H1 (cell line): ENCODE results near the gene DENND1A.

Experiments
- CREB1 ChIP-seq: IDR thresholded peaks from 2 replicates; pipeline ENCODE4 v1.6.1; 2012; ENCODE audit warnings: inconsistent platforms
- CTCF ChIP-seq, 3 experiments: IDR thresholded peaks; 1 replicate in 2 of 3; 2 replicates in 1 of 3; pipeline versions ENCODE4 v1.5.1 to v1.6.1; 2011; ENCODE audit warnings: low read length in 3 of 3, mild to moderate bottlenecking in 3 of 3, inconsistent platforms in 2 of 3, low read depth in 1 of 3, moderate library complexity in 1 of 3; ENCODE audit not compliant: insufficient read depth in 1 of 3; ENCODE audit errors: control extremely low read depth in 1 of 3
- EP300 ChIP-seq, 2 experiments: IDR thresholded peaks; 1 replicate in 1 of 2; 2 replicates in 1 of 2; pipeline ENCODE4 v1.6.1; 2011 to 2012; ENCODE audit warnings: low read depth in 2 of 2, low read length in 2 of 2, mild to moderate bottlenecking in 2 of 2, borderline replicate concordance in 1 of 2, inconsistent platforms in 1 of 2, moderate library complexity in 1 of 2
- GABPA ChIP-seq: IDR thresholded peaks from 2 replicates; pipeline ENCODE4 v1.6.1; 2011; ENCODE audit warnings: mild to moderate bottlenecking, low read length, moderate library complexity, borderline replicate concordance; ENCODE audit not compliant: insufficient read depth
- GTF2F1 ChIP-seq: IDR thresholded peaks from 2 replicates; pipeline ENCODE4 v1.6.1; 2012; ENCODE audit warnings: low read depth, low read length, improper control_type of control experiment, borderline replicate concordance
- POLR2A ChIP-seq, 2 experiments: IDR thresholded peaks; 1 replicate in 1 of 2; 2 replicates in 1 of 2; pipeline ENCODE4 v1.6.1; 2011; ENCODE audit warnings: low read depth in 2 of 2, low read length in 2 of 2, mild to moderate bottlenecking in 2 of 2; ENCODE audit errors: control extremely low read depth in 1 of 2
- POLR2AphosphoS5 ChIP-seq: IDR thresholded peaks from 2 replicates; pipeline ENCODE4 v1.6.1; 2011; ENCODE audit warnings: low read depth, low read length
- RAD21 ChIP-seq, 2 experiments: IDR thresholded peaks in 1 of 2; conservative IDR thresholded peaks in 1 of 2; 2 replicates each; pipeline ENCODE4 v1.6.1; 2011; ENCODE audit warnings: low read depth in 2 of 2, low read length in 2 of 2, improper control_type of control experiment in 1 of 2, inconsistent platforms in 1 of 2, mild to moderate bottlenecking in 1 of 2, moderate library complexity in 1 of 2
- RFX5 ChIP-seq: IDR thresholded peaks from 2 replicates; pipeline ENCODE4 v1.6.1; 2011; ENCODE audit warnings: low read depth, low read length, improper control_type of control experiment, borderline replicate concordance

DNA sequence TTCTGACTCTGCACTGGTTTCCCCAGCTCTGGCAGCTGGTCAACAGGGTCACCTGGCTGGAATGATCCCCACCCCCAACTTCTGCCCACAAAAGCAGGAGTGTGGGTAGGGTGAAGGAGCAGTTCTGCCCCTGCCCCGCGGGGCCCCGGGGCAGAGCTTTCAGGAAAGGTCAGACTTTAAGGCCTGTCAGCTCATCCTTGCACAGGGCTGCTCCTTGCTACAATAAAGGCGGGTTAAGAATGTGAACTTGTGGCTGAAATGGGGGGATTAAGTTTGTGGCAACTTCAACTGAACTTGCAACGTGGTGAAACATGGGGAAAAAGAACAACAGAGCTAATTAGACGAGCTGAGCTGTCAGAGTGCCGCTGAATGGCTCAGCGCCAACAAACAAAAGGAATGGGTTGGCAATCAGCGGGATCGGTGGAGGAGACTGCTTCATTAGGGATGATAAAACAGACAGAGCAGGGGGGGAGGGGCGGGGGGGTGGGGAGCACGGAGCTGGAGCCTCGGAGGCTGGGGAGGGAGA, 523.2 kb downstream of the DENND1A start:
- no peak for TF ChIP-seq CTCF (IDR thresholded peaks at IDR 0.05; ENCODE audit: control extremely low read depth in 1 of 3, insufficient read depth in 1 of 3, low read depth in 1 of 3, low read length in 3 of 3)
- TF ChIP-seq CREB1, result no peak
- TF ChIP-seq EP300 (IDR thresholded peaks at IDR 0.05; ENCODE audit: borderline replicate concordance in 1 of 2, low read depth in 2 of 2, low read length in 2 of 2), result no peak
- no peak for TF ChIP-seq GABPA
- no peak for TF ChIP-seq POLR2AphosphoS5
- TF ChIP-seq RAD21 (IDR thresholded peaks at IDR 0.05 in 1 of 2, conservative IDR thresholded peaks at IDR 0.05 in 1 of 2; ENCODE audit: low read depth in 2 of 2, low read length in 2 of 2), result no peak
- no peak for TF ChIP-seq RFX5
- no peak for TF ChIP-seq GTF2F1
- TF ChIP-seq POLR2A (IDR thresholded peaks at IDR 0.05; ENCODE audit: control extremely low read depth in 1 of 2, low read depth in 2 of 2, low read length in 2 of 2), result no peak
